ENCODE measurements around the gene PTPRN2. TPM values are rescaled to one million over a fixed set of nuclear protein-coding genes. Genes with fewer than 3 reads are reported as not detected.
A peak's percentile ranks its signal among the peaks of the same experiment; 100 is the strongest.

The PTPRN2 gene
- total and polyA plus RNA-seq, 5 experiments from 2014 or later: 0.69 to 1.5 (median 0.99) TPM

DNA sequence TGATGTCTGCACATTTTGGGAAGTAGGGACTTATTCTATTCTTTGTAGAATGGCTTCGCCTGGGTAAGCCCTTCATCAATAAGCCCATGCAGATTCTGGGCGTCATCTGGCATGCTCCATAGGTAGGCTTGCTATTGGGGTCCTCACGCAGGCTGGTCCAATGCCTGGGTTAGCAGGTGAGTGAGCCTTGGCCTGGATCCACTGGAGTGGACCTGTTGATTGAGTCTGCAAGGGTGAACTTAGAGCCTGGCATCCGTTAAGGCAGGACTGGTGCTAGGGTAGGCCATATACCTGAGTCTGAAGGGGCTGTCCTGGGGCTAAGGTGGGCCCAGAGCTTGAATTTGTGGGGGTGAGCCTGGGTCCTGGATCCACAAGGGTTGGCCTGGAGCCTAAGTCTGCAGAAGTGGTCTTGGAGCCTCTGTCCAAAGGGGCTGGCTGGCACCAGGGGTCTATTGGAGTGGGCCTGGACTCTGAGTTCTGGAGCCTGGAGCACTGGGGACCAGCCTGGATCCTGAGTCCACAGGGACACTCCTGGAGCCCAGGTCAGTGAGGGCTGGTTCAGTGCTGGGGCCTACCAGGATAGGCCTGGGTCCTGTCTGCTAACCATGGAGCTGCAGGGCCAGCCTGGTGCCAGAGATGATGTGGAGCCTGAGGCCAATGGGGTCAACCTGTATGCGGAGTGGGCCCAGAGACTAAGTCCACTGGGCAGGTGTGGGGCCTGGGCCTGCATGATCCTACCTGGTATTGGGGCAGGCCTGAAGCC is 297.7 kb downstream of the PTPRN2 start:
- H3K4me3 Mint-ChIP-seq: no peak overlapping the region
- H3K9me3 Mint-ChIP-seq: peaks cover 15 to 55% (median 30%) of the 10 kb centered on the region in 9 donors
- no peaks in the 10 kb centered on the region for H3K4me1 Mint-ChIP-seq
- DNase-seq (no peak), ATAC-seq (no peak)
- peaks cover 0 to 28% (median 0%) of the 10 kb centered on the region in 3 donors for H3K36me3 Mint-ChIP-seq
- H3K27ac Mint-ChIP-seq: no peak overlapping the region
- H3K27me3 Mint-ChIP-seq: peaks cover 0 to 3% (median 0%) of the 10 kb centered on the region in 5 donors
- POLR2A ChIA-PET: no interaction called here

DNA sequence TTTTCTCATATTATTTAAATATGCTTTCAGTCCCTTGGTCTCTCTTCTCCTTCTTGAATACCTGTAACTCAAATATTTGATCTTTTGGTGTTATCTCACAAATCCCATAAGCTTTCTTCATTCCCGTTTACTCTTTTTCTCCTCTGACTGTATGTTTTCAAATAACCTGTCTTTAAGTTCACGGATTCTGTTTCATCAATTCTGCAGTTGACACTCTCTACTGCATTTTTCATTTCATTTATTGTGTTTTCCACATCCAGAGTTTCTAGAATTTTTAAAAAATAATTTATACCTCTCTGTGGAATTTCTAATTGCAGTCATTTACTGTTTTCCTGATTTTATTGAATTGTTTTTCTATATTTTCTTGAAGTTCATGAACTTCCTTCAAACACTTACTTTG is 298.4 kb downstream of the PTPRN2 start:
- Mint-ChIP-seq H3K27ac (no peak overlapping the region), H3K4me3 (no peak overlapping the region), H3K4me1 (no peaks in the 10 kb centered on the region), H3K36me3 (peaks cover 0 to 28% (median 0%) of the 10 kb centered on the region in 3 donors), H3K27me3 (peaks cover 0 to 2% (median 0%) of the 10 kb centered on the region in 5 donors), H3K9me3 (peaks cover 15 to 55% (median 30%) of the 10 kb centered on the region in 9 donors)
- DNase-seq: no peak
- ATAC-seq: no peak
- POLR2A ChIA-PET: no interaction called here

DNA sequence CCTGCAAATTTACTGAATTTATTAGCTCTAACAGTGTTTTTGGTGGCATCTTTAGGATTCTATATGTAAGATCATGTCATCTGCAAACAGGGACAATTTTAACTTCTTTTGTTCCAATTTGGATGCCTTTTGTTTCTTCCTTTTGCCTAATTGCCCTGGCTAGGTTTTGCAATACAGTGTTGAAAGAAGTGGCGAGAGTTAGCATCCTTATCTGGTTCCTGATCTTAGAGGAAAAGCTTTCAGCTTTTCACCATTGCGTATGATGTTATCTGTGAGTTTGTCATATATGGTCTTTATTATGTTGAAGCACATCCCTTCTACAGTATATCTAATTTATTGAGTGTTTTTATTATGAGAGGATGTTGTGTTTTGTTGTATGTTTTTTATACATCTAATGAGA is 301.4 kb downstream of the PTPRN2 start:
- ATAC-seq (no peak), DNase-seq (no peak)
- H3K27me3 Mint-ChIP-seq: no peaks in the 10 kb centered on the region
- no peaks in the 10 kb centered on the region for H3K4me1 Mint-ChIP-seq
- no peak overlapping the region for H3K4me3 Mint-ChIP-seq
- peaks cover 0 to 20% (median 0%) of the 10 kb centered on the region in 3 donors for H3K36me3 Mint-ChIP-seq
- H3K9me3 Mint-ChIP-seq: peaks cover 15 to 49% (median 30%) of the 10 kb centered on the region in 9 donors
- H3K27ac Mint-ChIP-seq: no peak overlapping the region
- POLR2A ChIA-PET: no interaction called here

- peaks cover 0 to 20% (median 0%) of the 10 kb centered on the region in 3 donors for H3K36me3 Mint-ChIP-seq
- peaks cover 15 to 49% (median 29%) of the 10 kb centered on the region in 9 donors for H3K9me3 Mint-ChIP-seq
- DNase-seq (no peak), ATAC-seq (no peak)
- no peak overlapping the region for H3K27ac Mint-ChIP-seq
- H3K4me3 Mint-ChIP-seq: no peak overlapping the region
- H3K27me3 Mint-ChIP-seq: no peaks in the 10 kb centered on the region
- POLR2A ChIA-PET: no interaction called here
- H3K4me1 Mint-ChIP-seq: no peaks in the 10 kb centered on the region
Measured at GRCh38 chr7:158285383-158285770, 302.2 kb downstream of the PTPRN2 start.

GRCh38 chr7:158284617-158285382 is 302.8 kb downstream of the PTPRN2 start:
- DNase-seq (no peak), ATAC-seq (no peak)
- Mint-ChIP-seq H3K4me1 (no peaks in the 10 kb centered on the region), H3K9me3 (peaks cover 15 to 46% (median 28%) of the 10 kb centered on the region in 9 donors), H3K27me3 (no peaks in the 10 kb centered on the region), H3K36me3 (peaks cover 0 to 20% (median 0%) of the 10 kb centered on the region in 3 donors), H3K4me3 (no peak overlapping the region), H3K27ac (peak overlapping the region in 1 of 10 donors; percentile 26)
- POLR2A ChIA-PET: interaction anchor here (0.5 kb wide), 1 partner anchor 1147 kb away, joined by 3 read pairs; no protein-coding TSS in a partner anchor

- H3K27ac Mint-ChIP-seq: no peak overlapping the region
- no peak for ATAC-seq
- H3K4me1 Mint-ChIP-seq: no peaks in the 10 kb centered on the region
- peaks cover 0 to 13% (median 0%) of the 10 kb centered on the region in 3 donors for H3K36me3 Mint-ChIP-seq
- POLR2A ChIA-PET: no interaction called here
- H3K9me3 Mint-ChIP-seq: peaks cover 12 to 40% (median 21%) of the 10 kb centered on the region in 9 donors
- no peaks in the 10 kb centered on the region for H3K27me3 Mint-ChIP-seq
- DNase-seq: no peak
- no peak overlapping the region for H3K4me3 Mint-ChIP-seq
Measured at GRCh38 chr7:158284121-158284520, 303.5 kb downstream of the PTPRN2 start.

DNA sequence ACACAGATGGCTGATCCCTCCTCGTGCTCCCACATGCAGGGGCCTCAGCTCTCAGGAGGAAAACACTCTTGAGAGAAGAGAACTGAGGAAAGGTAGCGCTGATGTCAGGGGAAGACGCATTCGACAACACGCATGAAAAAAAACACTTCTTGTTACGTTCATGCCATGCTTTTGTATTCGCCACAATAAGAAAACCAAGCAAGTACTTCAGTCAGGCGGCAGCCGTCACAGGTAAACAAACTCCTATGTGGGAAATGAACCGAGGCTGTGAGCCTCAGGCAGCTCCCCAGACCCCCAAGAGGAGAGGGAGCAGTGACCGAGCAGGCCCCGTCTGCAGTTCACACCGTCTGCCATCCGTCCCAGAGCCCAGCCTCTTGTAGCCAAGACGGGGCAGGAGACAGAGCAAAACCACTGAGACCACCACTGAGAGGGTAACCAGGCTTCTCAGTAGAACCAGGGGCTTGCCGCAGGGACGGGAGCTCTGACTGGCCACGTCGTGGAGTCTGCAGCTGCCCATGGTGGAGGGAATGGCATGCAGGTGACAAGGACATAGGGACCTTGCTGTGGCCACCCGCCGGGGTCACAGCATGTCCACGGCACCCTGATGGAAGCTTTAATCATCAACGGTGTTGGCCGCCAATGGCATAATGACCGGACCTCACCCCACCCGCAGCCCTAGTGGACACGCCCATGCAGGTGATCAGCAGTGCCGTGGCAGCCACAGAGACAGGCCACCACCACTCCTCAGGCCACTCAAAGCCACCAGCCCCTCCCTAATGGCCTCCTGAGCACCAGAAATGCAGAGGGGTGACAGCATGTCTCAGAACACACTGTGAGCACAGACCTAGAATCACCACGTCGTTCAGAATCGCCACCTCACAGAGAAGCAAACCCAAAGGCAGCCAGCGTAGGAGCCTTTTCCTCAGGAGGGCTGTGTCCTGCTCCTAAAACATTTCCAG is 304.3 kb downstream of the PTPRN2 start:
- H3K27me3 Mint-ChIP-seq: no peaks in the 10 kb centered on the region
- no peak overlapping the region for H3K27ac Mint-ChIP-seq
- ATAC-seq (no peak), DNase-seq (no peak)
- POLR2A ChIA-PET: no interaction called here
- H3K4me1 Mint-ChIP-seq: no peaks in the 10 kb centered on the region
- H3K4me3 Mint-ChIP-seq: no peak overlapping the region
- H3K9me3 Mint-ChIP-seq: peaks cover 9 to 31% (median 15%) of the 10 kb centered on the region in 9 donors
- peaks cover 0 to 9% (median 0%) of the 10 kb centered on the region in 3 donors for H3K36me3 Mint-ChIP-seq

DNA sequence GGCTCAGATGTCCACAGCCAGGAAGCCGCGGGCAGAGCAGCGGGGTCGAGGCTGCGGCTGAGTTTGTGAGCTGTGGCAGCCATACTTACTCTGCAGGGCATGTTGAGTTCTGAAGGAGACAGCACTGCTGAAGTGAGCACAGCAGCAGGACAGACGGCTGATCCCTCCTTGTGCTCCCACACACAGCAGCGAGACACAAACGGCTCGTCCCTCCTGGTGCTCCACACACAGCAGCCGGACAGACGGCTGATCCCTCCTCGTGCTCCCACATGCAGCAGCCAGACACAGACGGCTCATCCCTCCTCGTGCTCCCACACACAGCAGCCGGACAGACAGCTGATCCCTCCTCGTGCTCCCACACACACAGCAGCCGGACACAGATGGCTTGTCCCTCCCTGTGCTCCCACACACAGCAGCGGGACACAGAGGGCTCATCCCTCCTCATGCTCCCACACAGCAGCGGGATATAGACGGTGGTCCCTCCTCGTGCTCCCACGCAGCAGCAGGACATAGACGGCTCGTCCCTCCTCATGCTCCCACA is 305.1 kb downstream of the PTPRN2 start:
- DNase-seq: no peak
- Mint-ChIP-seq H3K36me3 (peaks cover 0 to 9% (median 0%) of the 10 kb centered on the region in 3 donors), H3K9me3 (peaks cover 8 to 24% (median 13%) of the 10 kb centered on the region in 9 donors), H3K4me3 (no peak overlapping the region), H3K27ac (no peak overlapping the region), H3K4me1 (no peaks in the 10 kb centered on the region), H3K27me3 (no peaks in the 10 kb centered on the region)
- POLR2A ChIA-PET: no interaction called here
- ATAC-seq: no peak

DNA sequence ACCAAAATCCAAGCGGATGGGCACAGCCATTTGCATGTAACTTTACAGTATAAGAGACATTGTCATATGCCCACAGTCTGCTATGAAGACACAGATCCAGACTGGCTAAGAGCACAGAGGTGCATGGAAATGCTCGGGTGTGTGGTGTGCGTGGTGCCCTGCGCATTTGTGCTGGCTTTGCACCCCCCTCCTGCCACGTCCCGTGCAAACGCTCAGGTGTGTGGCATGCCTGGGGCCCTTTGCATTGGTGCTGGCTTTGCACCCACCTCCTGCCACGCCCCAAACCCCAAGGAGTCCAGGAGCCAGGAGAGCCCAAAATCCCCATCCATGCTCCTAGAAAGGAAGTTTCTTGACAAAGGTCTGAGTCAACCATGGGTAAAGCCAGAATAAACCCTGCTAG is 306.2 kb downstream of the PTPRN2 start:
- no peaks in the 10 kb centered on the region for H3K27me3 Mint-ChIP-seq
- peaks cover 0 to 2% (median 0%) of the 10 kb centered on the region in 3 donors for H3K36me3 Mint-ChIP-seq
- peaks cover 1 to 13% (median 4%) of the 10 kb centered on the region in 9 donors for H3K9me3 Mint-ChIP-seq
- DNase-seq (no peak), ATAC-seq (no peak)
- no peak overlapping the region for H3K27ac Mint-ChIP-seq
- no peak overlapping the region for H3K4me3 Mint-ChIP-seq
- POLR2A ChIA-PET: no interaction called here
- H3K4me1 Mint-ChIP-seq: no peaks in the 10 kb centered on the region

- Mint-ChIP-seq H3K4me1 (no peaks in the 10 kb centered on the region), H3K36me3 (no peaks in the 10 kb centered on the region), H3K27me3 (no peaks in the 10 kb centered on the region), H3K4me3 (no peak overlapping the region), H3K27ac (no peak overlapping the region), H3K9me3 (peaks cover 0 to 7% (median 0%) of the 10 kb centered on the region in 9 donors)
- POLR2A ChIA-PET: no interaction called here
- DNase-seq (no peak), ATAC-seq (no peak)
Measured at GRCh38 chr7:158280448-158281144, 307.0 kb downstream of the PTPRN2 start.

- no peaks in the 10 kb centered on the region for H3K4me1 Mint-ChIP-seq
- H3K4me3 Mint-ChIP-seq: no peak overlapping the region
- no peaks in the 10 kb centered on the region for H3K9me3 Mint-ChIP-seq
- H3K27me3 Mint-ChIP-seq: no peaks in the 10 kb centered on the region
- ATAC-seq (no peak), DNase-seq (no peak)
- POLR2A ChIA-PET: no interaction called here
- no peak overlapping the region for H3K27ac Mint-ChIP-seq
- H3K36me3 Mint-ChIP-seq: no peaks in the 10 kb centered on the region
Measured at GRCh38 chr7:158279539-158280447, 307.8 kb downstream of the PTPRN2 start.

All from naive thymus-derived CD8-positive, alpha-beta T cell (primary cell).